Left ventricle myocardium inferior (tissue), 1 donor: ENCODE data around the gene TXNDC8. TPM values are rescaled to one million over a fixed set of nuclear protein-coding genes. Genes with fewer than 3 reads are reported as not detected.
"Not testable (repeated sequence)": the region's sequence is repeated elsewhere in the genome, so short reads cannot be mapped to it uniquely, and the experiment has no call there.

Experiments used
- DNase-seq: peaks from one replicate; pipeline ENCODE4 v3.0.0-alpha.2; 2020
- H3K27ac ChIP-seq: fragments of 200-600 bp; replicated peaks from 2 replicates; pipeline ENCODE4 v1.8.0; 2021
- H3K27me3 ChIP-seq: fragments of 200-600 bp; 2 replicates; pipeline ENCODE4 v1.8.0; 2021; ENCODE audit warnings: low read depth
- H3K36me3 ChIP-seq: fragments of 200-600 bp; 2 replicates; pipeline ENCODE4 v1.8.0; 2021
- H3K4me1 ChIP-seq: fragments of 200-600 bp; 2 replicates; pipeline ENCODE4 v1.8.0; 2021
- H3K4me3 ChIP-seq: fragments of 200-600 bp; 2 replicates; pipeline ENCODE4 v1.8.0; 2021; ENCODE audit warnings: mild to moderate bottlenecking, moderate library complexity
- H3K9me3 ChIP-seq: fragments of 200-600 bp; replicated peaks from 2 replicates; pipeline ENCODE4 v1.8.0; 2021
- intact Hi-C: fragments of 100-400 bp; cut with micrococcal nuclease; formaldehyde crosslinking; loops from one replicate; pipeline ENCODE4 v1.11.0; 2022
- total RNA-seq: library from RNA; stranded (reverse); fragmentation: NEBNext Ultra II Directional; extraction: Animal tissue kit (Norgen Biotek cat#: 25700); gene quantifications from one replicate; pipeline ENCODE4 v1.2.1, GENCODE V29; 2021
- TF ChIP-seq, protein P1 (sequence below): fragments of 200-600 bp; IDR thresholded peaks from 2 replicates; pipeline ENCODE4 v1.8.0; 2021; ENCODE audit warnings: antibody characterized with exemption, mild to moderate bottlenecking, borderline replicate concordance
- donor health status: DM: no; HTN: yes; CAD: no; lungs with severe emphysema.

TXNDC8 gene
- total RNA-seq, 1 donor from 2014 or later: not detected

DNA sequence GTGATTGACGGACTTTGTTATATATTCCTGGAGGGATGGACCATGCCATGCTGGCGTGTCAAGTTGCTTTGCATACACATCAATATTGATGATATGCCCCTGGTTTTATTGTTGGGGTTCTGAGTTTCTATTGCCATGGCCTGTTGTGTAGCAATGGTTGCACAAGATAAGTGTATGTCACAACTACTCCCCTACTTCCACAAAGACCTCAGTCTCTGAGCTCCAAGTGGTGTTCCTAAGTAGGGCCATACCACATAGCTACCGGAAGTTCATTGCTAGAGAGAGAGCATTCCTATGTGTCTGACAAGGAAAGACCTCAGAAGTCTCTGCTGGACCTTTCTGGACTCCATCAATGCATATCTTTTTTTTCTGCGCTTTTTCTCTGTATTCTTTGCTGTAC is 19.8 kb downstream of the TXNDC8 start:
- Histone ChIP-seq H3K36me3 (no peaks in the 10 kb centered on the region), H3K4me1 (no peaks in the 10 kb centered on the region), H3K27ac (no peak overlapping the region), H3K9me3 (no peaks in the 10 kb centered on the region), H3K4me3 (no peak overlapping the region), H3K27me3 (no peaks in the 10 kb centered on the region)
- intact Hi-C loops: no loop called here
- TF ChIP-seq, protein P1, sequence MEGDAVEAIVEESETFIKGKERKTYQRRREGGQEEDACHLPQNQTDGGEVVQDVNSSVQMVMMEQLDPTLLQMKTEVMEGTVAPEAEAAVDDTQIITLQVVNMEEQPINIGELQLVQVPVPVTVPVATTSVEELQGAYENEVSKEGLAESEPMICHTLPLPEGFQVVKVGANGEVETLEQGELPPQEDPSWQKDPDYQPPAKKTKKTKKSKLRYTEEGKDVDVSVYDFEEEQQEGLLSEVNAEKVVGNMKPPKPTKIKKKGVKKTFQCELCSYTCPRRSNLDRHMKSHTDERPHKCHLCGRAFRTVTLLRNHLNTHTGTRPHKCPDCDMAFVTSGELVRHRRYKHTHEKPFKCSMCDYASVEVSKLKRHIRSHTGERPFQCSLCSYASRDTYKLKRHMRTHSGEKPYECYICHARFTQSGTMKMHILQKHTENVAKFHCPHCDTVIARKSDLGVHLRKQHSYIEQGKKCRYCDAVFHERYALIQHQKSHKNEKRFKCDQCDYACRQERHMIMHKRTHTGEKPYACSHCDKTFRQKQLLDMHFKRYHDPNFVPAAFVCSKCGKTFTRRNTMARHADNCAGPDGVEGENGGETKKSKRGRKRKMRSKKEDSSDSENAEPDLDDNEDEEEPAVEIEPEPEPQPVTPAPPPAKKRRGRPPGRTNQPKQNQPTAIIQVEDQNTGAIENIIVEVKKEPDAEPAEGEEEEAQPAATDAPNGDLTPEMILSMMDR: no peak
- DNase-seq: no peak

DNA sequence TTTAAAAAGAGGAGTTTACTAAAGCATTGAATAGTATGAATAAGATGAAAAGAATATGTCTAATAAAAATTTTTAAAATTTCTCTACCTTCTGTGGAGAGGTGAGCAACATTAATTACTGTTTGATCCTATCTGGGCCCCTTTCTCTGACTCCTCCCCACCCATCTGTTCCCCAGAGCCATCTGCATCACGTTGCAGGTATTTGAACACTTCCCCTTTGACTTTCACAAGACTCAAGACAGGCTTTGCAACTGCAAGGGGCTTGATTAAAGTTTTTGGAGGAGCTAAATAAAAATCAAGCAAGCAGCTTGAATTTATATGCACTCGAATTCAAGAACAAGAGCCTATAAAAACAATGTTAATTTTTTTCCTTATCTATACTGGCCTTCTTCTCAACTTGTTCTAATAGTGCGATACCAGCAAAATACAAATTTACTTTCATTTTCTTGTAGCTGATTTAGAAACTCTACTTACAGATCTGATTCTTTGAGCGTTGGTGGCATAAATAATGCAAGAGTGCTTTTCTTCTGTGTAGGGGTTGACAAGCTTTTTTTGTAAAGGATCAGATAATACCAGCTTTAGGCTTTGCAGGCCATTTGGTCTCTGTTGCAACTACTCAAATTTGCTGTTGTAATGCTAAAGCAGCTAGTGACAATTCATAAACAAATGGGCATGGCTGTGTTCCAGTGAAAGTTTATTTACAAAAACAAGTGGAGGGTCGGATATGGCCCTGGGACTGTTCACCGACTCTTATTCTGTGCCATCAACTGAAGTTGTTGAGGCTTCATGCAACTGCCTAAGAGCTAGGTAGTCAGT is 21.2 kb downstream of the TXNDC8 start:
- H3K27me3 ChIP-seq: no peaks in the 10 kb centered on the region
- peak overlapping the region; percentile 1 for H3K4me3 ChIP-seq

DNA sequence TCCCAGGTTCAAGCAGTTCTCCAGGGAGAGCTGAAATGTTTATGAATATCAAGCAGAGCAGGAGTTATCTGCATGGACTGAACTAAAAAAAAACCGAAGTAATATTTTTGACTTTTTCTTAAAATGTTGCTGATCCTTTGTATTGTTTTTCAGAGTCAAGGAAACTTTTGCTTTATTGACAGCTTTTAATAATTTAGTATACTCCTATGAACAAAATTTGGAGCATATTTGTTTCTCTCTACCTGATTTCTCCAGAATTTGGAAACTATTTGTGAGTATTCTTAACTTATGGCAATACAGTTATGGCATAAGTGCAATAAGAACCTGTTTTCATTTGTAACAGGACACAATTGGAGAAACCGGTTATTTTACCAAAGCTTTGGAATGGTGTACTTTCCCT is 25.7 kb downstream of the TXNDC8 start:
- peaks cover 11% of the 10 kb centered on the region for H3K9me3 ChIP-seq
- H3K27me3 ChIP-seq, intact Hi-C loops, H3K4me3 ChIP-seq, H3K27ac ChIP-seq, H3K4me1 ChIP-seq, DNase-seq, H3K36me3 ChIP-seq: not testable (repeated sequence)

More for the DNA sequence above, 21.2 kb downstream of the TXNDC8 start:
- TF ChIP-seq, protein P1: no peak
- DNase-seq: no peak
- H3K36me3 ChIP-seq: no peaks in the 10 kb centered on the region
- no peak overlapping the region for H3K27ac ChIP-seq
- intact Hi-C loops: no loop called here
- H3K9me3 ChIP-seq: peaks cover 11% of the 10 kb centered on the region
- no peaks in the 10 kb centered on the region for H3K4me1 ChIP-seq

DNA sequence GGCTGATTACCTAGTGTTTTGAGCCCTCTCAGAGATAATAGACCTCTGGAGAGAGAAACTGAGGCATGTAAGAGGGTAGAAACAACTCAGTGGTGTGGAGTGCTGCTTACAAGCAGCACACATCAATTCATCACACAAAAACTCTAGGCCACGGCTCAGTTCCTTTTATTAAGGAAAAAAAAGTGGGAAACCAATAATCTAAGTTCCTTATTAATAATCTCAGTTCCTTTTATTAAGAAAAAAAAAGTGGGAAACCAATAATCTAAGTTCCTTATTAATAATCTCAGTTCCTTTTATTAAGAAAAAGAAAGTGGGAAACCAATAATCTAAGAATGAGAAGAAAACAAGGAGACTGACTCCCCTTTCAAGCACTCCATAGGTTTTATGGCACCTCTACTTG is 28.0 kb downstream of the TXNDC8 start:
- no peak overlapping the region for H3K4me3 ChIP-seq
- TF ChIP-seq, protein P1: no peak
- peaks cover 11% of the 10 kb centered on the region for H3K9me3 ChIP-seq
- H3K4me1 ChIP-seq: no peaks in the 10 kb centered on the region
- no peaks in the 10 kb centered on the region for H3K36me3 ChIP-seq
- intact Hi-C loops: no loop called here
- no peak overlapping the region for H3K27ac ChIP-seq
- no peak for DNase-seq
- H3K27me3 ChIP-seq: no peaks in the 10 kb centered on the region

DNA sequence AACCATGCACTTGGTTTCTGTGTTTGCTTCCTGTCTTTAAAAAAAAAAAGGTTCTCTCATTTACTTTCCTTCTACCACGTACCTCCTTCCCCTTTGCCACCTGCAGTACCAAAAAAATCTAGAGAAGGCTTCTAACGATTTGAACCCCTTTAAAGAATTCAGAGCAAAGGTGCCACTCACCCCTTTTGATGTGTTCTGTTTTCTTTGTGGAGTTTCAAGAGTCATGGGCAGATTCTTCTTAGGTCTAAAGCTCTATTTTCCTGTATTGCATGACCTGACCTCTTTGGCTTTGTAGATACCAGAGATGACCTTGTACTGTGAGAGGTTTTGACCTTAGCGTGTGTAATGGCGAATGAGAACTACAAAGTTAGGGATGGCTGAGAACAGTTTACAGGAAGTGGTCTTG is 29.0 kb downstream of the TXNDC8 start:
- no peak for DNase-seq
- Histone ChIP-seq H3K4me1 (no peaks in the 10 kb centered on the region), H3K36me3 (no peaks in the 10 kb centered on the region), H3K4me3 (no peak overlapping the region), H3K27ac (no peak overlapping the region), H3K9me3 (peaks cover 11% of the 10 kb centered on the region), H3K27me3 (no peaks in the 10 kb centered on the region)
- TF ChIP-seq, protein P1: no peak
- intact Hi-C loops: no loop called here

DNA sequence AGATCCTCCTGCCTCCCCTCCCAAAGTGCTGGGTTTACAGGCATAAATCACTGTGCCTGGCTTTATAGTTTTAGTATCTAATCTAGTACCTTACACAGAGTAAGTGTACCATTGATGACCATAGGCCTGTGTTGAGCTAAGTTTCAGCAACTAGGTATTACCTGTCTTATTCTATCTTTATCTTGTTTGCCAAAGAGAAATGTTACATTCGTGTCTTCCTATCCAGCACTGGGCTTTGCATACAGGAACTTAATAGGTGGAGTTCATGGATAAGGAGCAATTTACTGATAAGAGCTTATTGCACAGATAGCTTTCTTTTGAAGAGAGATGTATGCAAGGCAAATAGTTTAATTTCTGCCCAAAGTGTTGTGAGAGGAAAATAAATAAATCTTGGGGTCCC is 30.5 kb downstream of the TXNDC8 start:
- intact Hi-C loops: no loop called here
- TF ChIP-seq, protein P1: no peak
- H3K4me1 ChIP-seq: no peaks in the 10 kb centered on the region
- no peak for DNase-seq
- no peaks in the 10 kb centered on the region for H3K27me3 ChIP-seq
- no peak overlapping the region for H3K27ac ChIP-seq
- no peak overlapping the region for H3K4me3 ChIP-seq
- H3K36me3 ChIP-seq: no peaks in the 10 kb centered on the region
- H3K9me3 ChIP-seq: peaks cover 5% of the 10 kb centered on the region
